Activated naive CD4-positive, alpha-beta T cell treated with Interleukin-2 at 50 U/mL for 16 hours (primary cell): ENCODE measurements around the gene OSBPL3.
"Not testable (repeated sequence)": the region's sequence is repeated elsewhere in the genome, so short reads cannot be mapped to it uniquely, and the experiment has no call there.

Experiments
- DNase-seq: peaks from one replicate; pipeline ENCODE4 v3.0.0-alpha.2; 2020

Gene OSBPL3

DNA sequence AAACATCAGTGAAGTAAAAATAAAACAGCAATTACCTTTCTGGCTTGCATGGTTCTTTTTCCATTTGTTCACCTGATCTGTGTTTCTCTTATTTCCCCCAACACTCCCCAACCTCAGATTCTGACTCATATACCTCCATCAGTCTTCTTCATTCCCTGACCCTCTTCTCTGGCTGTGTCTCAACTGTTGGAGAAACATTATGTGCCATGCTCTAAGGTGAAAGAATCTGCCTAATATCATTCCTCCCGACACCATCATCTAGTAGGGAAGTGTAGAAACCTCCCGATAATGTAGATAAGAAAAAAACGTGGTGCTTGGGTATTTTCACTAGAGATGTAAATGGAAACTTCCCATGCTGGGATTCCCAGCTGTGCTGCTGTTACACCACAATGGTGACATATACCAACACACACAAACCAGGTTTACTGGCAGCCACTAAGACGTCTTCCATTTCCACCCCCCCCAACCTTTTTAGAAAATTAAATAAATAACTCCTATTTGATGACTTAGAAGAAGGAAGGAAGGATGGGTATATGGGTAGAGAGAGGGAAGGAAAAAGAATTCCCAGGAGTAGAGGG, 63.4 kb downstream of the OSBPL3 start:
- no peak for DNase-seq

DNA sequence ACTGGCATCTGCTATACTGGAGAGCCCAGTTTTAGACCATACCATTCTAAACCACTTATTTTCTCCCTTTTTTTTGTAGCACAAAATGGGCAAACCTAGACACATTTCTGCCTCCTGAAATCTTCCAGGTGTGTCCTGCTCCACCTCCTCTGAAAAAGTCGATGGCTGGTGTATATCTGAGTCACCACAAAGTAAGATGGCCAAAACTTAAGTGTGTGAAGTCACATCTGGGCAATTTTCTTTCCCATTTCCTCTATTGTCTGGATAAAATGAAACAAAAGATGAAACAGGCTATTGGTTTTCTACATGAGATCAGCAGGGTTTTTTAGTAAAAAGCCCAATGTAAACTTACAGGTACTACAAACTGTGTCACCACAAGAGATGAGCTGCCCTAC, 65.5 kb downstream of the OSBPL3 start:
- no peak for DNase-seq

- DNase-seq: no peak
These were observed 66.0 kb downstream of the OSBPL3 start for GRCh38 chr7:24913801-24914464.

DNA sequence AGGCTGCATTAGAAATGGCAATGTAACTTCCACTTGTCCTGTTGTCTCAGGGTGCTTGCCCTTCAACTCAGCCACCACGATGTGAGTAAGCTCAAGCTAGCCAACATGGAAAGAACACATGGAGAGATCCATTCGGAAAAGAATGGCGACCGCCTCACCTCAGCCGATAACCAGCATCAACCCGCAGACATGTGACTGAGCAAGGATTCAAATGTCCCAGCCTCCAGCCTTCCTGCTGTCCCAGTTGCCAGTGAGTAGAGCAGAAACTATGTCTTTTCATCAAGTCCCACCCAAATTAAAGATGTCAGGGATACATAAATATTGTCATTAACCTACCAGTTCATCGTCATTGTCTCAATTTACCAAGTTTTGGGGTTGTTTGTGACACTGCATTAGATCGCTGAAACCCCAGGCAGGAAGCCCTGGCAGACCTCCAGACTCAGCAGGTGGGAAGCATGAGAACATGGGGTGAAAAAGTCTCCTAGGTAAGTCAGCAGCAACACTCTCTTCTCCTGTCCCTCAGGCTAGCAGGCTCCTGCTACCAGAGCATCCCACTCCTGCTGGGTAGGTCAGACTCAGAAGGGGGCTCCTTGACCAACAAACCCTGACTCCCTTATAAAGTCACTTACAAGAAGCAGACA, 67.0 kb downstream of the OSBPL3 start:
- DNase-seq: no peak

GRCh38 chr7:24912424-24912823, 67.6 kb downstream of the OSBPL3 start:
- no peak for DNase-seq

DNA sequence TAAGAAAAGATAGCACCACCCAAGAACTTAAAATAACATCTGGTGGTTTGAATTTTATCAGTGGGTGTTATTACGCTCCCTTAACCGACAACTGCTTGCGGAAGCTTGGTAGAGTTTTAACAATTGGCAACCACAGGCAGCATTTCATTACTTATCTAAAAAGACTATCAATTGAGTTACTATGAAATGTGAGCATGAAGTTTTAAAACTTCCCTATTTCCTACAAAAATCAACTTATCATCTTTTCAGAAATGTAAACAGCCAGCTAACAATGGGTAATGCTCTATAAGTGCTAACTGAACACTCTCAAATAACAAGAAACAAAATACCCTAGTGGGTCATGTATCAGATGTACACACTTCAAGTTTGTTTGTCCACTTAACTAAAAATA, 68.8 kb downstream of the OSBPL3 start:
- no peak for DNase-seq

GRCh38 chr7:24910551-24911212, 69.3 kb downstream of the OSBPL3 start:
- no peak for DNase-seq

GRCh38 chr7:24908727-24909126, 71.3 kb downstream of the OSBPL3 start:
- DNase-seq: no peak

DNA sequence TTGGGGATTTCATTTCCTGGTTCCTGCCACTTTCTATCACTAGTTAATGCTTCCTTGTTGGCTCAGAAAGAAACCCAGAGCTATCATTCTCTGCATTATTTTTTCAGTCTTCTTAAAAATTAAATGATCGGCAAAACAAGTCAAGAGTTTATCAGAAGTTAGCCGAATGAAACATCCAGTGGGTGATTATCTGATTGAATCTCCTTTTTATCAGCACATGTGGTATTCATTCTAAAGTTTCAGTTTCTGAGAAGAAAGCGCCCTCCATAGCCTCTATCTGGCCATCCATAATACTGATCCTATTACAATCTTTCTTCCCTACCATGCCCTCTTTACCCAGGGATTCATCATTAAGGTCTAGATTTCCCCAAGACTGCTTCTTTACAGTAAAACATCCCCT, 71.8 kb downstream of the OSBPL3 start:
- DNase-seq: no peak

GRCh38 chr7:24907311-24907886, 72.6 kb downstream of the OSBPL3 start:
- DNase-seq: peak; percentile 40

DNA sequence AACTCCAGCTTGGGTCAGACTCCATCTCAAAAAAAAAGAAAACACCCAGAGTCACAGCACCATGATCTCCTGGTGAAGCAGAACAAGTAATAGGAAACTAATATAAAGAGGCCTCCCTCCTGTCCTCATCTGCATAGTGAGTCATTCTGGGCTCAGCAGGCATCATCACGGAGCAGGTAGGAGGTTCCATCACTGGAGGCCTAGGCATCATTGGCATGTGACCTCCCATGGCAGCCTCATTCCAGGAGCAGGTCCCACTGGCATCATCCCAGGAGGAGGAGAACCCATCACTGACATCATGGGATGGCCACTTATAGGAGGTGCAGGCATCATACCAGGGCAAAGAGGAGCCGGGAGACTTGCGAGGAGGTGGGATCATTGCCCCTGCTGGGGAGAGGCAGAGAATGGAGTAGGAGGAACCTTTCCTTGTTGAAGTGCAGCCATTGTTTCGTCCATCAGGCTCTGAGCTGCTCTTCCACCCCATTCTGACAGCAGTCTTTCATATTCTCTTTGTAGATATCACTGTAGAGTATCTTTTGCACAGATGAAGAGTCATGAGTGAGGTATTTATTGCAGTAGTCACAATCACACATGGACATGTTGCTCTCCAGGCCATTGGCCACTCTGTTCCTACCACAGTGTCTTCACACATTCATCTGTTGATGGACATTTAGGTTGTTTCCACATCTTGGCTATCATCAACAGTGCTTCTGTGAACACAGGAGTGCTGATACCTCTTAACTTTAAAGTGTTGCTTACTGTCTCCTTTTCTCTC, 73.8 kb downstream of the OSBPL3 start:
- peak; percentile 33 for DNase-seq

DNA sequence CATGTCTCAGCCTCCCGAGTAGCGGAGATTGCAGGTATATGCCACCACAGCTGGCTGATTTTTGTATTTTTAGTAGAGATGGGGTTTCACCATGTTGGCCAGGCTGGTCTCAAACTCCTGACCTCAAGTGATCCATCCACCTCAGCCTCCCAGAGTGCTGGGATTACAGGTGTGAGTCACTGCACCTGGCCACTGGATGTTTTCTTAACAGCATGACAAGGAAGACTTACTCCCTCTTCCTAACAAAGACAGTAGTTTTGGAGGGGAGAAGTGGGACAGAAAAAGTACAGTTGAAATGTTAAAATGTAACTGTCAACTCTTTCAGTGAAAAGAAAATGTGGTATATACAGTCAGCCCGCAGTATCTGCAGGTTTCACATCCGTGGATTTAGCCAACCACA, 76.0 kb downstream of the OSBPL3 start:
- not testable (repeated sequence) for DNase-seq

DNA sequence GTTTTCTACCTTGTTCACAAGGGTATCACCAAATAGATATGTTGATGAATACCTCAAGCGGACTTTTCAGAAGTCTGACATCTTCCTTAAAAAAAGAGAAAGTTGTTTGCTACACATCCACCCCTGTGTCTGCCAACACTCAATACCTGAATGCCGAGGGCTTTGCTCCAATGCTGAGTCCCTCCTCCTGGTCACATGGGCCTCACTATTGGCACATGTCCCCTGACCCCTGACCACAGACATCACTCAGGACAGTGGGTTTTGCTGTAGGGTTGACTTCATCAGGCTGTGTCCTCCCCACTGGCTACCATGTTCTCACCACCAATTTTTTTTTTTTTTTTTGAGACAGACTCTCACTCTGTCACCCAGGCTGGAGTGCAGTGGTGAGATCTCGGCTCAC, 76.4 kb downstream of the OSBPL3 start:
- DNase-seq: no peak

DNA sequence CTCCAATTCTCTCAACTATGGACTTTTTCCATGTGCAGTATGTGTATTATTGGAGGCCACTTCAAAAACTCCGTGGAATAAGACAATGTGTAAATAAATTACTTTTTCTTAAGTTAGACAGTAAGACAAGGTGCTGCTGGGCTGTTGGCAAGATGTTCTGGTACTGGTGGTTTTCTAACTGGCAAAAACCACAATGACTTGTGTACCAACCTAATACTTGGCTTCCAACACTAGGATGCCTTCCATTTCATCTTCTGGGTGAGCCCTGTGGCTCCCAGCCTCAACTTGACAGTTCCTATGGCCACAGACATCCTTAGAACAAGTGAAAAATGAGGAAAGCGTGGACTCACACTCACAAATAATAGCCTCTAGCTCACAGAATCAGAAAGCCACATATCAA, 77.0 kb downstream of the OSBPL3 start:
- DNase-seq: no peak

GRCh38 chr7:24902276-24902675, 77.7 kb downstream of the OSBPL3 start:
- DNase-seq: no peak

DNA sequence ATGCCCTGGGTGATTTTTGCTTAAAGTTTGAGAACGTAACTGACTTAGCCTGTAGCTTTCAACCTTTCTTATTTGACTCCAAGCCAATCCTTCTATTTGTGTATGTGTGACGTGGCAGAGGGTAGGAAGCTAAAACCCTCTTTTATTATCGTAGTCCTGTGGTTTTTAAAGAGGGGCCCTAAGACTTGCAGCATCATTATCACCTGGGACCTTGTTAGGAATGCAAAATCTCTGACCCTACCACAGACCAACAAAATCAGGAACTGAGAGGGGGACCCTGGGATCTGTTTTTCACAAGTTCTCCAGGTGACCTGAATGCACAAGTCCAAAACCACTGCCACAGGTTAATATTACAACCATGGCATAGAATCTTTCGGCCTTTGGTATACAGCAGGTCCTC, 80.1 kb downstream of the OSBPL3 start:
- no peak for DNase-seq

- DNase-seq: no peak
These were observed 80.8 kb downstream of the OSBPL3 start for GRCh38 chr7:24899161-24899560.

- DNase-seq: no peak
These were observed 81.3 kb downstream of the OSBPL3 start for GRCh38 chr7:24898691-24899090.

- no peak for DNase-seq
These were observed 83.9 kb downstream of the OSBPL3 start for GRCh38 chr7:24896031-24896501.

DNA sequence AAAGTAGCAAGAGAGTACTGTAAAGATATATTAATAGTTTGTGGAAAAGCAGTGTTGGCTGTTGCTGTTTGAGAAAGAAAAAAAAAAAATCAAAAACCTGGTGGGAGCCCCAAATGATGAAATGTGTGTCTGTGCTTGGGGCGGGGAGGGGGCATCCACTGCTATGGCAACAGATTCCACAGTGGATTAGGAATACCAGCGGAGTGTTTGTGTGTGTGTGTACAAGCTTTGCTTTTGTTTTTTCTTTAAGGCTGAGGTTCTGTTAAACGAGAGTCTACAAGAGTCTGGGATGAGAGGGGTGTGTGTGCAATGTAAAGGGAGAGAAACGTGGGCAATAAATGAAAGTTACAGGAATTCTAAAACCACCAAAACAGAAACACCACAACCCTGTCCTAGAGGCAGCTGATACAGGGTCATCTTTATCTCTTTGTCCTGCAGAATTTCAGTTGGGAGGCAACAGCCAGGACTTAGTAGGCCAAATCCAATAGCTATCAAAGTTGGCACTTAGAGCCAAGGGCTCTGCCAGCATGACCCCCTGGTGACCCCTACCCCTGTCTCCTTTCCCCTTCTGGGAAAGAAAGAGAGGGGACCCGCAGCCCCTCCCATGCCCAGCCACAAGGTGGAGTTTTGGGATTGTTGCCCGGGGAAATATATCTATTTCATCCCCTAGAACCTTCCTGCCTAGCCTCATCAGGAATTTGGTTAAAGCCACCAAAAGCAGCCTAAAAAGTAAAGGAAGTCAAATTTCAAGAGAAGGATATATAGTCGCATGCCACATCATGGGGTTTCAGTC, 85.4 kb downstream of the OSBPL3 start:
- no peak for DNase-seq

GRCh38 chr7:24891311-24891735, 88.7 kb downstream of the OSBPL3 start:
- DNase-seq: no peak

DNA sequence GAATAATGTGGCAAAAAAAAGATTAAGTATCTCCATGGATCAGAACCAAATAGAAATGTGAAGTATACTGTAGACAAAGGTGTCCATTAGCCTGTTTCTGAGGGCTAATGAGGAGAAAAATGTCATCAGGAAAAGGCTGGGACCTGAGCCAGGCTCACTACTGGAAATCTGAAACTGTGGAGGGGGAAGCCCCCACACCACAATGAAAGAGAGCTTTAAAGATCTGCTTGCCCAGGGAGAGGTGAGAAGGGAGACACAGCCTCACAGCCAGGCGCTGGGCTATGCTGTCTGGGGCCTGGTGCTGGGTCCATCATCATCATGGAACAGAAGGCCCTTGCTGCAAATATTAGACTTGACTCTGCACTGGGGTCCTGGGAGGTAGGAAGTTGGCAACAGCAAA, 90.4 kb downstream of the OSBPL3 start:
- no peak for DNase-seq
